H1 (cell line): ENCODE measurements around the gene TFAP2D. TPM values are rescaled to one million over a fixed set of nuclear protein-coding genes. Genes with fewer than 3 reads are reported as not detected.

Experiments used
- CTCF ChIA-PET: fragments of 300-600 bp; sonication (Branson Sonifier 250); formaldehyde crosslinking; loops from one replicate; lab custom pipeline; 2021; ENCODE audit not compliant: partially characterized antibody; lab: Charles Lee
- POLR2A ChIA-PET: fragments of 300-600 bp; sonication (Branson Sonifier 250); formaldehyde crosslinking; loops from one replicate; lab custom pipeline; 2021; ENCODE audit warnings: inconsistent platforms; ENCODE audit not compliant: partially characterized antibody; lab: Charles Lee
- DNase-seq, 2 experiments: peaks; one replicate each; pipeline versions ENCODE4 v3.0.0 to v3.0.0-alpha.2; 2010 to 2022; ENCODE audit warnings: low spot score in 2 of 2, low read depth in 1 of 2, mixed read lengths in 1 of 2
- FAIRE-seq: peaks from 2 replicates; lab custom pipeline; 2011; peaks lifted over from hg19 to GRCh38; lab: Jason Lieb, UNC
- H2AFZ ChIP-seq: 2 replicates; pipeline ENCODE4 v1.8.1; 2012; ENCODE audit warnings: low read length, inconsistent platforms
- H2AK5ac ChIP-seq: 2 replicates; pipeline ENCODE4 v1.6.1; 2013; ENCODE audit warnings: low read depth, low read length
- H2BK120ac ChIP-seq: replicated peaks from 2 replicates; pipeline ENCODE3; 2013; ENCODE audit warnings: low read depth, low read length, inconsistent platforms
- H2BK12ac ChIP-seq: 2 replicates; pipeline ENCODE4 v1.6.1; 2013; ENCODE audit warnings: low read depth, low read length
- H2BK15ac ChIP-seq: 2 replicates; pipeline ENCODE4 v1.6.1; 2013; ENCODE audit warnings: low read length
- H2BK20ac ChIP-seq: 2 replicates; pipeline ENCODE4 v1.6.1; 2013; ENCODE audit warnings: low read length
- H2BK5ac ChIP-seq: 2 replicates; pipeline ENCODE4 v1.6.1; 2013; ENCODE audit warnings: low read depth, low read length
- H3K14ac ChIP-seq: 2 replicates; pipeline ENCODE4 v1.6.1; 2013; ENCODE audit warnings: inconsistent platforms; ENCODE audit not compliant: insufficient read length
- H3K18ac ChIP-seq: 2 replicates; pipeline ENCODE4 v1.6.1; 2013; ENCODE audit warnings: low read length; ENCODE audit errors: extremely low read depth
- H3K23ac ChIP-seq: 2 replicates; pipeline ENCODE4 v1.6.1; 2013; ENCODE audit warnings: inconsistent platforms; ENCODE audit not compliant: insufficient read length
- H3K23me2 ChIP-seq: 2 replicates; pipeline ENCODE4 v1.6.1; 2013; ENCODE audit warnings: low read depth, low read length
- H3K27ac ChIP-seq: 2 replicates; pipeline ENCODE4 v1.6.1; 2011; ENCODE audit warnings: low read depth, low read length, inconsistent platforms
- H3K27me3 ChIP-seq, 4 experiments: replicated peaks in 1 of 4; 1 replicate in 1 of 4; 2 replicates in 3 of 4; pipeline versions ENCODE4 v1.6.1 to v1.8.1; 2011 to 2013; ENCODE audit warnings: low read length in 3 of 4, mild to moderate bottlenecking in 3 of 4, inconsistent platforms in 2 of 4, mixed read lengths in 2 of 4, moderate library complexity in 1 of 4; ENCODE audit not compliant: control insufficient read depth in 3 of 4, insufficient read depth in 3 of 4; ENCODE audit errors: extremely low read depth in 1 of 4
- H3K36me3 ChIP-seq, 4 experiments: 2 replicates each; pipeline versions ENCODE4 v1.6.1 to v1.8.1; 2011 to 2013; ENCODE audit warnings: mild to moderate bottlenecking in 4 of 4, low read length in 3 of 4, moderate library complexity in 2 of 4, control low read depth in 1 of 4, inconsistent platforms in 1 of 4; ENCODE audit not compliant: insufficient read depth in 4 of 4, control insufficient read depth in 2 of 4
- H3K4ac ChIP-seq: replicated peaks from 2 replicates; pipeline ENCODE3; 2013; ENCODE audit warnings: low read length, low read depth, mixed read lengths, inconsistent platforms; ENCODE audit not compliant: insufficient read length
- H3K4me1 ChIP-seq, 4 experiments: replicated peaks in 1 of 4; 1 replicate in 1 of 4; 2 replicates in 3 of 4; pipeline versions ENCODE4 v1.6.1 to v1.8.1; 2011 to 2013; ENCODE audit warnings: low read length in 3 of 4, inconsistent platforms in 2 of 4, mixed read lengths in 1 of 4; ENCODE audit not compliant: insufficient read depth in 4 of 4, control insufficient read depth in 3 of 4
- H3K4me2 ChIP-seq, 2 experiments: 2 replicates each; pipeline versions ENCODE4 v1.6.1 to v1.8.1; 2011 to 2013; ENCODE audit warnings: low read depth in 2 of 2, low read length in 2 of 2, control low read depth in 1 of 2, inconsistent platforms in 1 of 2, mild to moderate bottlenecking in 1 of 2; ENCODE audit not compliant: insufficient read depth in 1 of 2
- H3K4me3 ChIP-seq, 4 experiments: fragments of 200-600, 300-600 bp in 1 of 4; sonication (generic), shearing (Covaris generic), sonication (Bioruptor Twin) in 1 of 4; 2 replicates each; pipeline versions ENCODE4 v1.5.1 to v1.8.1; 2011 to 2016; ENCODE audit warnings: low read length in 4 of 4, low read depth in 3 of 4, control low read depth in 2 of 4, inconsistent platforms in 2 of 4, mild to moderate bottlenecking in 2 of 4, mixed read lengths in 1 of 4, moderate library complexity in 1 of 4; ENCODE audit not compliant: insufficient read depth in 2 of 4; ENCODE audit errors: extremely low read depth in 1 of 4
- H3K56ac ChIP-seq: replicated peaks from 2 replicates; pipeline ENCODE3; 2013; ENCODE audit warnings: low read depth, mild to moderate bottlenecking, mixed read lengths, low read length, inconsistent platforms; ENCODE audit not compliant: insufficient read length
- H3K79me1 ChIP-seq: 2 replicates; pipeline ENCODE4 v1.6.1; 2013; ENCODE audit warnings: low read depth, low read length, control low read depth
- H3K79me2 ChIP-seq, 2 experiments: 2 replicates each; pipeline versions ENCODE4 v1.6.1 to v1.8.1; 2012 to 2013; ENCODE audit warnings: low read length in 2 of 2, mild to moderate bottlenecking in 2 of 2, inconsistent platforms in 1 of 2; ENCODE audit not compliant: insufficient read depth in 2 of 2, control insufficient read depth in 1 of 2
- H3K9ac ChIP-seq, 4 experiments: replicated peaks in 1 of 4; 1 replicate in 1 of 4; 2 replicates in 3 of 4; pipeline versions ENCODE4 v1.6.1 to v1.8.1; 2011 to 2013; ENCODE audit warnings: low read depth in 3 of 4, low read length in 3 of 4, control low read depth in 2 of 4, mild to moderate bottlenecking in 2 of 4, moderate library complexity in 2 of 4, inconsistent platforms in 1 of 4; ENCODE audit errors: extremely low read depth in 1 of 4
- H3K9me3 ChIP-seq, 2 experiments: 2 replicates each; pipeline versions ENCODE4 v1.6.1 to v1.8.1; 2012 to 2013; ENCODE audit warnings: mild to moderate bottlenecking in 2 of 2, moderate library complexity in 2 of 2, control low read depth in 1 of 2, inconsistent platforms in 1 of 2, low read depth in 1 of 2, low read length in 1 of 2, mixed read lengths in 1 of 2; ENCODE audit not compliant: insufficient read depth in 2 of 2
- H4K20me1 ChIP-seq, 2 experiments: replicated peaks in 1 of 2; 2 replicates each; pipeline versions ENCODE3 to v1.8.1; 2011 to 2013; ENCODE audit warnings: inconsistent platforms in 2 of 2, low read length in 2 of 2, mild to moderate bottlenecking in 1 of 2; ENCODE audit not compliant: insufficient read depth in 2 of 2, control insufficient read depth in 1 of 2
- H4K5ac ChIP-seq: 2 replicates; pipeline ENCODE4 v1.6.1; 2013; ENCODE audit warnings: low read length, low read depth, mixed read lengths, inconsistent platforms; ENCODE audit not compliant: insufficient read length
- H4K8ac ChIP-seq: 2 replicates; pipeline ENCODE4 v1.8.0; 2013; ENCODE audit warnings: mild to moderate bottlenecking, moderate library complexity, low read length, inconsistent platforms; ENCODE audit not compliant: insufficient read depth; ENCODE audit errors: extremely low read depth
- H4K91ac ChIP-seq: replicated peaks from 2 replicates; pipeline ENCODE3; 2013; ENCODE audit warnings: low read length, mixed read lengths, inconsistent platforms; ENCODE audit not compliant: insufficient read length
- ASH2L ChIP-seq: fragments of 200-600, 300-600 bp; sonication (generic); IDR thresholded peaks from one replicate; pipeline ENCODE4 v1.7.1; 2017; ENCODE audit warnings: low read length
- CBX8 ChIP-seq: fragments of 300-800, 300-1000 bp; sonication (generic); IDR thresholded peaks from 2 replicates; pipeline ENCODE4 v1.7.1; 2016; ENCODE audit warnings: low read depth, low read length, borderline replicate concordance
- EZH2 ChIP-seq: fragments of 200-600 bp; sonication (generic); IDR thresholded peaks from 2 replicates; pipeline ENCODE4 v1.7.1; 2012; ENCODE audit warnings: low read depth, mild to moderate bottlenecking, moderate library complexity, low read length, inconsistent platforms; ENCODE audit not compliant: severe bottlenecking
- KDM1A ChIP-seq: fragments of 200-600, 300-600 bp; sonication (generic); IDR thresholded peaks from 2 replicates; pipeline ENCODE4 v1.7.1; 2016; ENCODE audit warnings: mild to moderate bottlenecking, low read length, borderline replicate concordance
- KDM4A ChIP-seq: IDR thresholded peaks from one replicate; pipeline ENCODE4 v1.7.1; 2012; ENCODE audit warnings: low read depth, mild to moderate bottlenecking, moderate library complexity, low read length, inconsistent platforms; ENCODE audit not compliant: severe bottlenecking
- NANOG ChIP-seq: IDR thresholded peaks from 2 replicates; pipeline ENCODE4 v1.6.1; 2011; ENCODE audit warnings: low read length, low read depth, mild to moderate bottlenecking, inconsistent platforms; ENCODE audit not compliant: insufficient read depth, poor library complexity, severe bottlenecking
- RNF2 ChIP-seq: fragments of 200-900, 300-1000 bp; sonication (generic); IDR thresholded peaks from 2 replicates; pipeline ENCODE4 v1.7.1; 2016; ENCODE audit warnings: borderline replicate concordance, low read depth, mild to moderate bottlenecking, antibody characterized with exemption, low read length; ENCODE audit not compliant: poor library complexity, severe bottlenecking; ENCODE audit errors: missing control alignments
- SIN3A ChIP-seq, 2 experiments: IDR thresholded peaks in 1 of 2; conservative IDR thresholded peaks in 1 of 2; 2 replicates each; pipeline ENCODE4 v1.6.1; 2011 to 2012; ENCODE audit warnings: low read length in 2 of 2, improper control_type of control experiment in 1 of 2, low read depth in 1 of 2, mild to moderate bottlenecking in 1 of 2
- SUZ12 ChIP-seq: fragments of 200-600 bp; sonication (generic); IDR thresholded peaks from 2 replicates; pipeline ENCODE4 v1.6.1; 2012; ENCODE audit warnings: mild to moderate bottlenecking, inconsistent platforms, low read length, moderate library complexity, mixed read lengths
- TCF12 ChIP-seq: IDR thresholded peaks from 2 replicates; pipeline ENCODE4 v1.6.1; 2011; ENCODE audit warnings: low read depth, mild to moderate bottlenecking, low read length
- TEAD4 ChIP-seq: IDR thresholded peaks from 2 replicates; pipeline ENCODE4 v1.6.1; 2012; ENCODE audit warnings: low read depth, low read length, inconsistent platforms, mixed read lengths
- YY1 ChIP-seq: IDR thresholded peaks from 2 replicates; pipeline ENCODE4 v1.6.1; 2011; ENCODE audit warnings: low read depth, mild to moderate bottlenecking, low read length
- WGBS, 2 experiments: shearing (Covaris generic) in 1 of 2; methylation state at CpG; one replicate each; pipeline versions ENCODE4 v1.1.6 to v1.1.7; 2013 to 2015; ENCODE audit warnings: low lambda C conversion rate in 2 of 2, mixed read lengths in 2 of 2, inconsistent platforms in 1 of 2, low coverage in 1 of 2, missing lambda C conversion rate in 1 of 2; ENCODE audit not compliant: insufficient replicate concordance in 2 of 2, insufficient coverage in 1 of 2, insufficient read length in 1 of 2; ENCODE audit errors: extremely low coverage in 1 of 2, missing lambda C conversion rate in 1 of 2; 5-methylcytosine and 5-hydroxymethylcytosine counted together
- polyA plus RNA-seq, 7 experiments: library from polyadenylated mRNA; depleted of rRNA in 3 of 7; stranded (reverse) in 5 of 7; unstranded in 2 of 7; fragments of >200 nt in 5 of 7; fragments of 200-250 nt in 2 of 7; gene quantifications; 1 replicate in 5 of 7; 2 replicates in 1 of 7; 4 replicates in 1 of 7; pipeline versions ENCODE4 v1.2.1 to v1.2.3, GENCODE V29; 2011 to 2013; ENCODE audit warnings: missing spikeins in 2 of 7, mixed read lengths in 2 of 7
- total RNA-seq: library from RNA; stranded (reverse); fragmentation: NEBNext Ultra II Directional; extraction: Animal tissue kit (Norgen Biotek cat#: 25700); gene quantifications from 2 replicates; pipeline ENCODE4 v1.2.1, GENCODE V29; 2021

Gene TFAP2D
- total and polyA plus RNA-seq, 2 of the 8 experiments (the other 6 are each of a cell fraction or from before 2014, with no cell fraction given) = not detected

DNA sequence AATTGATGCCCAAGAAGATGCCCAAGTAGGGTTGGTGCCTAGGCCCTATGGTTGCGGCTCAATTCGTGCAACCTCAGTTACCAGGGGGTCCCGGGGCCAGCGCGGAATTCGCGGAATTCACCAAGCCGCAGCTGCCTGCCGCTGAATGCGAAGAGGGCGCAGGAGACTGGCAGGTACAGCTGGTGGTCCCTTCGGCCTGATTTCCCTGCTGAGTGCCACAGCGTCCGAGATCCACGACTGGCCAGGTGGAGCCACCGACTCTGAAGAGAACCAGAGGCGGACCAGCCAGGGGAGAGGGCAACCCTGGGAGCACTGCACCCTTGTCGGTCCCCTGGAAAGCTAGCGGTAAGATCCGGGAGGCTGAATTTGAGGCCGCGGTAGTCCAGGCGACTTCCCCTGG is 6.8 kb upstream of the TFAP2D start:
- CTCF ChIA-PET = interaction anchor here (1.0 to 1.8 kb wide), 6 partner anchors 9 to 112 kb away, joined by 3 to 10 read pairs (median 3); no protein-coding TSS in a partner anchor
- peak in 1 of 2 experiments; percentile 75 for DNase-seq
- H3K56ac ChIP-seq = no peak overlapping the region

More for the DNA sequence above, 6.8 kb upstream of the TFAP2D start:
- no peaks in the 10 kb centered on the region for H3K9me3 ChIP-seq
- H3K27ac ChIP-seq = no peak overlapping the region
- peak overlapping the region; percentile 69; the same call in 1 of the 2 replicates for H4K8ac ChIP-seq
- peaks cover under 1 to 11% of the 10 kb centered on the region in 2 experiments for H4K20me1 ChIP-seq
- no peak for FAIRE-seq
- H3K4me2 ChIP-seq = peak overlapping the region; percentile 51 to 83
- H3K14ac ChIP-seq = no peak overlapping the region
- H4K91ac ChIP-seq = no peak overlapping the region
- no peak overlapping the region for H2BK12ac ChIP-seq
- no peaks in the 10 kb centered on the region for H3K79me2 ChIP-seq
- H2BK15ac ChIP-seq = no peak overlapping the region; the same call in 1 of the 2 replicates
- H3K4ac ChIP-seq = no peak overlapping the region
- H3K23me2 ChIP-seq = peaks cover 4% of the 10 kb centered on the region; the same call in 1 of the 2 replicates
- no peak overlapping the region for H2BK5ac ChIP-seq
- H2BK120ac ChIP-seq = no peak overlapping the region
- H3K23ac ChIP-seq = no peak overlapping the region
- H3K27me3 ChIP-seq = peaks cover 61 to 80% (median 73%) of the 10 kb centered on the region in 4 experiments
- no peak overlapping the region for H2AFZ ChIP-seq
- peak overlapping the region; percentile 73; the same call in 1 of the 2 replicates for H2BK20ac ChIP-seq
- H3K9ac ChIP-seq = no peak overlapping the region
- no peak overlapping the region for H3K18ac ChIP-seq
- TF ChIP-seq KDM4A = peak; percentile 42
- TF ChIP-seq RNF2 = peak; percentile 58
- peak; percentile 84 for TF ChIP-seq TCF12
- TF ChIP-seq TEAD4 = peak; percentile 98
- TF ChIP-seq SIN3A (conservative IDR thresholded peaks at IDR 0.05 in 1 of 2, IDR thresholded peaks at IDR 0.05 in 1 of 2; ENCODE audit: low read depth in 1 of 2, low read length in 2 of 2) = peak in 1 of 2 experiments; percentile 52; a peak in 1 of 4 replicates
- no peak for TF ChIP-seq NANOG
- TF ChIP-seq YY1 = 0 out of 2 replicates have a peak, but pooled peaks have one; percentile 16
- no peak for TF ChIP-seq KDM1A
- peak; percentile 72 for TF ChIP-seq SUZ12
- TF ChIP-seq ASH2L = peak; percentile 43
- TF ChIP-seq CBX8 = no peak
- TF ChIP-seq EZH2 = peak; percentile 15
- peaks cover 2 to 17% (median 6%) of the 10 kb centered on the region in 4 experiments for H3K4me1 ChIP-seq
- H2AK5ac ChIP-seq = no peak overlapping the region
- H4K5ac ChIP-seq = no peak overlapping the region
- H3K36me3 ChIP-seq = no peaks in the 10 kb centered on the region
- WGBS, 2 experiments = 2% methylated on average over 23 of the region's 23 CpGs; no CpG with 5 or more reads in 1 of the 2 experiments
- POLR2A ChIA-PET = interaction anchor here (1.3 kb wide), 1 partner anchor 8 kb away, joined by 3 read pairs; no protein-coding TSS in a partner anchor
- no peaks in the 10 kb centered on the region for H3K79me1 ChIP-seq
- peak overlapping the region in 3 of 4 experiments; percentile 41 to 55 (median 42); a peak in 6 of 8 replicates for H3K4me3 ChIP-seq
